DOHH2 (cell line): Measurements from ENCODE around the gene FNIP2.

Experiments used
- EZH2phosphoT487 ChIP-seq: fragments of 200-600 bp; sonication (generic); IDR thresholded peaks from 2 replicates; pipeline ENCODE4 v1.6.1; 2017; ENCODE audit warnings: borderline replicate concordance, mild to moderate bottlenecking, antibody characterized with exemption, low read length, moderate library complexity, mixed read lengths
- TF ChIP-seq, protein P1 (sequence below): fragments of 200-600 bp; sonication (generic); IDR thresholded peaks from one replicate; pipeline ENCODE4 v1.5.1; 2014; ENCODE audit warnings: antibody characterized with exemption, mild to moderate bottlenecking, low read depth, low read length; ENCODE audit not compliant: poor library complexity, severe bottlenecking

DNA sequence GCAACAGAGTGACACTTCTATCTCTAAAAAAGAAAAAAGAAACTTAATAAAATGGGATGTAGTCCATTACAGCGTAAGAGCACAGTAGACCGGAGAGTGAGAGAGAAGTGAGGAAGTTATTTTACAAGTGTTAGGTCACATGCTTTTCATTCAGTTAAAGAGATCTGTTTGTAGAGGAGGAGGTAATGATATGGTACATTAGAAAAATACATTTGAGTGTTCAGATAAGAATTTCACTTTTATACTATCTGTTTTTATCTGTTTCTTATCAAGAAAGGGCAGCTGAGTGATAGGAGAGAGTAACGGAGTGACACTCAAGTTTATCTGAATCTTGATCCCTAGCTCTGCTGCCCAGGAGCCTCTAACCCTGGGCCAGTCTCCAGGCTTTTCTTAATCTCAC, 38.9 kb downstream of the FNIP2 start:
- TF ChIP-seq, protein P1, sequence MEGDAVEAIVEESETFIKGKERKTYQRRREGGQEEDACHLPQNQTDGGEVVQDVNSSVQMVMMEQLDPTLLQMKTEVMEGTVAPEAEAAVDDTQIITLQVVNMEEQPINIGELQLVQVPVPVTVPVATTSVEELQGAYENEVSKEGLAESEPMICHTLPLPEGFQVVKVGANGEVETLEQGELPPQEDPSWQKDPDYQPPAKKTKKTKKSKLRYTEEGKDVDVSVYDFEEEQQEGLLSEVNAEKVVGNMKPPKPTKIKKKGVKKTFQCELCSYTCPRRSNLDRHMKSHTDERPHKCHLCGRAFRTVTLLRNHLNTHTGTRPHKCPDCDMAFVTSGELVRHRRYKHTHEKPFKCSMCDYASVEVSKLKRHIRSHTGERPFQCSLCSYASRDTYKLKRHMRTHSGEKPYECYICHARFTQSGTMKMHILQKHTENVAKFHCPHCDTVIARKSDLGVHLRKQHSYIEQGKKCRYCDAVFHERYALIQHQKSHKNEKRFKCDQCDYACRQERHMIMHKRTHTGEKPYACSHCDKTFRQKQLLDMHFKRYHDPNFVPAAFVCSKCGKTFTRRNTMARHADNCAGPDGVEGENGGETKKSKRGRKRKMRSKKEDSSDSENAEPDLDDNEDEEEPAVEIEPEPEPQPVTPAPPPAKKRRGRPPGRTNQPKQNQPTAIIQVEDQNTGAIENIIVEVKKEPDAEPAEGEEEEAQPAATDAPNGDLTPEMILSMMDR = no peak
- no peak for TF ChIP-seq EZH2phosphoT487
